K562 (cell line): Measurements from ENCODE around the gene FAM83G. TPM values are rescaled to one million over a fixed set of nuclear protein-coding genes. Genes with fewer than 3 reads are reported as not detected.

Experiments
- ATF2 ChIP-seq: sonication (generic); formaldehyde crosslinking; IDR thresholded peaks from 2 replicates; pipeline ENCODE4 v1.8.1; 2022; ENCODE audit warnings: missing genetic modification reagents
- BRCA1 ChIP-seq, 2 experiments: fragments of 450-650 bp in 1 of 2; sonication (generic) in 1 of 2; formaldehyde crosslinking in 1 of 2; IDR thresholded peaks; 2 replicates each; pipeline versions ENCODE4 v1.5.0 to v1.6.1; 2017 to 2020; ENCODE audit warnings: mild to moderate bottlenecking in 1 of 2, missing genetic modification reagents in 1 of 2
- BRD9 ChIP-seq: fragments of 450-650 bp; IDR thresholded peaks from 2 replicates; pipeline ENCODE4 v1.6.1; 2018; ENCODE audit warnings: low read depth; ENCODE audit not compliant: partially characterized antibody
- CC2D1A ChIP-seq: fragments of 450-650 bp; IDR thresholded peaks from 2 replicates; pipeline ENCODE4 v1.6.1; 2017; ENCODE audit warnings: mild to moderate bottlenecking
- CEBPB ChIP-seq: fragments of 450-650 bp; IDR thresholded peaks from 2 replicates; pipeline ENCODE4 v1.6.1; 2016; ENCODE audit warnings: missing genetic modification characterization, missing compliant biosample characterization
- CREB3L1 ChIP-seq: fragments of 450-650 bp; IDR thresholded peaks from 2 replicates; pipeline ENCODE4 v1.6.1; 2014; ENCODE audit warnings: low read depth, mild to moderate bottlenecking, moderate library complexity, borderline replicate concordance
- ELK1 ChIP-seq: sonication (generic); formaldehyde crosslinking; IDR thresholded peaks from 2 replicates; pipeline ENCODE4 v1.8.1; 2022; ENCODE audit warnings: missing genetic modification reagents
- EP300 ChIP-seq: IDR thresholded peaks from 2 replicates; pipeline ENCODE4 v1.6.1; 2012; ENCODE audit warnings: low read length, improper control_type of control experiment
- HIVEP1 ChIP-seq: fragments of 250-450 bp; sonication (Bioruptor Pico); IDR thresholded peaks from 2 replicates; pipeline ENCODE4 v1.4.0; 2020; ENCODE audit warnings: mild to moderate bottlenecking
- HSF4 ChIP-seq: fragments of 250-450 bp; sonication (Bioruptor Pico); IDR thresholded peaks from 2 replicates; pipeline ENCODE4 v2.1.2; 2022; ENCODE audit warnings: mild to moderate bottlenecking, moderate library complexity, borderline replicate concordance
- MEF2A ChIP-seq: IDR thresholded peaks from 2 replicates; pipeline ENCODE4 v1.6.1; 2011; ENCODE audit warnings: low read depth, mild to moderate bottlenecking, low read length, moderate library complexity; ENCODE audit not compliant: control insufficient read depth
- MTF1 ChIP-seq: fragments of 250-450 bp; sonication (Bioruptor Pico); IDR thresholded peaks from 2 replicates; pipeline ENCODE4 v1.9.0; 2021; ENCODE audit warnings: moderate library complexity, mild to moderate bottlenecking, inconsistent platforms, borderline replicate concordance
- POLR2H ChIP-seq: IDR thresholded peaks from 2 replicates; pipeline ENCODE4 v1.6.1; 2016; ENCODE audit warnings: missing genetic modification characterization, low read depth, mild to moderate bottlenecking, control low read depth, missing compliant biosample characterization, moderate library complexity
- POLR3G ChIP-seq: IDR thresholded peaks from 2 replicates; pipeline ENCODE4 v1.6.1; 2011; ENCODE audit not compliant: insufficient read length, insufficient replicate concordance; ENCODE audit errors: extremely low read depth
- PURB ChIP-seq: sonication (generic); formaldehyde crosslinking; IDR thresholded peaks from 2 replicates; pipeline ENCODE4 v1.9.0; 2021; ENCODE audit warnings: low read depth, mild to moderate bottlenecking, missing genetic modification reagents
- RFX7 ChIP-seq: fragments of 250-450 bp; sonication (Bioruptor Pico); IDR thresholded peaks from 2 replicates; pipeline ENCODE4 v1.5.1; 2021; ENCODE audit warnings: mild to moderate bottlenecking
- SMAD4 ChIP-seq: fragments of 250-450 bp; sonication (Bioruptor Pico); conservative IDR thresholded peaks from 2 replicates; pipeline ENCODE4 v1.8.0; 2021; ENCODE audit warnings: inconsistent platforms, mild to moderate bottlenecking, moderate library complexity
- SOX6 ChIP-seq: fragments of 450-650 bp; IDR thresholded peaks from 2 replicates; pipeline ENCODE4 v1.6.1; 2014; ENCODE audit warnings: mild to moderate bottlenecking
- TSC22D4 ChIP-seq: fragments of 450-650 bp; IDR thresholded peaks from 2 replicates; pipeline ENCODE4 v1.6.1; 2016; ENCODE audit warnings: missing genetic modification characterization, missing biosample characterization, control low read depth
- ZNF165 ChIP-seq: fragments of 250-450 bp; sonication (Bioruptor Pico); IDR thresholded peaks from 2 replicates; pipeline ENCODE4 v1.4.0; 2020; ENCODE audit warnings: borderline replicate concordance
- ZNF507 ChIP-seq: conservative IDR thresholded peaks from 2 replicates; pipeline ENCODE4 v1.6.1; 2017; ENCODE audit warnings: missing genetic modification characterization, missing compliant biosample characterization
- ZNF586 ChIP-seq: fragments of 450-650 bp; formaldehyde crosslinking; conservative IDR thresholded peaks from 2 replicates; pipeline ENCODE4 v1.4.0; 2020; ENCODE audit warnings: mild to moderate bottlenecking, moderate library complexity
- polyA plus RNA-seq, 8 experiments: library from polyadenylated mRNA; depleted of rRNA in 4 of 8; stranded (reverse) in 5 of 8; unstranded in 3 of 8; fragments of >200 nt; fragmentation: Nextera tagmentation in 2 of 8; fragmentation: Illumina TruSeq in 1 of 8; extraction: Ambion mirVana in 2 of 8; extraction: Trizol in 1 of 8; gene quantifications; 2 replicates each; pipeline versions ENCODE4 v1.2.1 to v1.2.3, GENCODE V29; 2011 to 2014; ENCODE audit warnings: inconsistent platforms in 1 of 8, missing spikeins in 1 of 8
- total RNA-seq, 7 experiments: library from RNA; depleted of rRNA in 6 of 7; stranded (reverse); fragments of >200 nt in 6 of 7; fragmentation: Illumina TruSeq in 2 of 7; extraction: Trizol in 2 of 7; gene quantifications; 2 replicates each; pipeline versions ENCODE4 v1.2.1 to v1.2.3, GENCODE V29; 2011 to 2021; ENCODE audit warnings: low replicate concordance in 1 of 7
- TF ChIP-seq, protein P1 (sequence below), 2 experiments: IDR thresholded peaks; 2 replicates each; pipeline ENCODE4 v1.6.1; 2012; ENCODE audit warnings: improper control_type of control experiment in 2 of 2, low read depth in 2 of 2, low read length in 2 of 2, borderline replicate concordance in 1 of 2

The FAM83G gene
- total and polyA plus RNA-seq, 9 of the 15 experiments (the other 6 are each of a cell fraction or from before 2014, with no cell fraction given): 0.04 to 10.3 (median 4.5) TPM; not detected in 1

DNA sequence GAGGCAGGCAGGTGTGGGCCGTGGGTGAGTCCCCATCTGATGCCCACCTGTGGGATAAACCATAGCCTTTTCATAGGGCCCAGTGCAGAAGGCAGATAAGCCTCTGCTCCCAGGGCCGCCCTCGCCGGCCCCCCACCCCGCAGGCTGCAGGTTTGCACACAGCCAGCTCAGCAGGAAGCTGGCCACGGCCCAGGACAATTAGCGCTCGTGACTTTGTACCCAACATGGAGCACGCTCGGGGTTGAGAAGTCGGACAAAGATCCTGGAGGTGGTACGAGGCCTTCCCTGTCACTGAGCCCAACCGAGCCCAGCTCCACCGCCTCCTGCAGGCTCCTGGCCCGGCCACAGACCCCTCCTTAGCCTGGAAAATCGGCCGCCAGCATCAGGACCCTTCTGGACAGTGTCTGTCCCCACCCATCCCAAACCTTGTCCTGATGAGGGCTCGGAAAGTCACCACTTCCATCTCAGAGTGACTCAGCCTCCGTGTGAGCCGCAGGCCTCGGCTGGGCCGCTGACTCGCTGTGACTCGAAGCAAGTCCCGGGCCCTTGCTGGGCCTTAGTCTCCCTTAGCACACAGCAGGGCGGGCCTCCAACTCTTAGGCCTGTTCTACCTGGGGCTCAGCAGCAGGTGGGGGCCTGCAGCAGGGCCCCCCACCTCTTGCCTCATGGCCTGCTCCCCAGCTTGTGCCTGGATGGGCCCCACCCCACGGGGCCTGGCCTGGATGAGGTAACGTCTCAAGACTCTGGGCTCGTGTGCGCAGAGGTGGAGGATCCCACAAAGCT, 22.7 kb downstream of the FAM83G start (continued):
- TF ChIP-seq ATF2 (CRISPR knock-in tag) (no peak), CEBPB (tag) (no peak), EP300 (no peak), HIVEP1 (CRISPR knock-in tag) (no peak), SMAD4 (CRISPR knock-in tag) (no peak), POLR3G (no peak), ZNF165 (no peak), BRCA1 (IDR thresholded peaks at IDR 0.05) (no peak), BRCA1 (CRISPR knock-in tag; IDR thresholded peaks at IDR 0.05) (no peak), RFX7 (CRISPR knock-in tag) (no peak), HSF4 (CRISPR knock-in tag) (no peak), CREB3L1 (no peak), ELK1 (CRISPR knock-in tag) (no peak), CC2D1A (no peak), PURB (CRISPR knock-in tag) (no peak), POLR2H (tag) (no peak), BRD9 (no peak), ZNF507 (tag) (no peak), TSC22D4 (tag) (no peak), MTF1 (CRISPR knock-in tag) (no peak), MEF2A (no peak), SOX6 (peak; percentile 65; the same call in 1 of the 2 replicates), ZNF586 (CRISPR knock-in tag) (no peak)
- TF ChIP-seq, protein P1, sequence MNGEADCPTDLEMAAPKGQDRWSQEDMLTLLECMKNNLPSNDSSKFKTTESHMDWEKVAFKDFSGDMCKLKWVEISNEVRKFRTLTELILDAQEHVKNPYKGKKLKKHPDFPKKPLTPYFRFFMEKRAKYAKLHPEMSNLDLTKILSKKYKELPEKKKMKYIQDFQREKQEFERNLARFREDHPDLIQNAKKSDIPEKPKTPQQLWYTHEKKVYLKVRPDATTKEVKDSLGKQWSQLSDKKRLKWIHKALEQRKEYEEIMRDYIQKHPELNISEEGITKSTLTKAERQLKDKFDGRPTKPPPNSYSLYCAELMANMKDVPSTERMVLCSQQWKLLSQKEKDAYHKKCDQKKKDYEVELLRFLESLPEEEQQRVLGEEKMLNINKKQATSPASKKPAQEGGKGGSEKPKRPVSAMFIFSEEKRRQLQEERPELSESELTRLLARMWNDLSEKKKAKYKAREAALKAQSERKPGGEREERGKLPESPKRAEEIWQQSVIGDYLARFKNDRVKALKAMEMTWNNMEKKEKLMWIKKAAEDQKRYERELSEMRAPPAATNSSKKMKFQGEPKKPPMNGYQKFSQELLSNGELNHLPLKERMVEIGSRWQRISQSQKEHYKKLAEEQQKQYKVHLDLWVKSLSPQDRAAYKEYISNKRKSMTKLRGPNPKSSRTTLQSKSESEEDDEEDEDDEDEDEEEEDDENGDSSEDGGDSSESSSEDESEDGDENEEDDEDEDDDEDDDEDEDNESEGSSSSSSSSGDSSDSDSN (IDR thresholded peaks at IDR 0.05; ENCODE audit: borderline replicate concordance in 1 of 2, low read depth in 2 of 2, low read length in 2 of 2): peak in 1 of 2 experiments; percentile 55; a peak in 1 of 4 replicates
